GM12873 (cell line): ENCODE measurements around the gene AKT1.

Source experiments
- CTCF ChIP-seq: IDR thresholded peaks from 2 replicates; pipeline ENCODE4 v1.5.1; 2012; ENCODE audit warnings: low read depth, mild to moderate bottlenecking, moderate library complexity, low read length, control low read depth; ENCODE audit not compliant: insufficient read depth; ENCODE audit errors: missing control alignments

AKT1 gene

GRCh38 chr14:104788873-104789663, 6.5 kb downstream of the AKT1 start:
- no peak for TF ChIP-seq CTCF

GRCh38 chr14:104788161-104788818, 7.3 kb downstream of the AKT1 start:
- no peak for TF ChIP-seq CTCF

- no peak for TF ChIP-seq CTCF
Measured at GRCh38 chr14:104787736-104788135, 7.8 kb downstream of the AKT1 start.

- TF ChIP-seq CTCF, result no peak
Measured at GRCh38 chr14:104786726-104787675, 8.5 kb downstream of the AKT1 start.

- no peak for TF ChIP-seq CTCF
Measured at GRCh38 chr14:104786091-104786586, 9.4 kb downstream of the AKT1 start.

GRCh38 chr14:104785708-104786080, 9.9 kb downstream of the AKT1 start:
- TF ChIP-seq CTCF, result no peak
